HEK293T (cell line): ENCODE results near the gene GNB2.

Experiments
- CTCF ChIA-PET: fragments of 350-600 bp; formaldehyde crosslinking; extraction: SDS; loops from one replicate; lab custom pipeline; 2021; ENCODE audit warnings: antibody characterized with exemption, inconsistent platforms; lab: Yijun Ruan, JAX
- POLR2A ChIA-PET: fragments of 350-600 bp; formaldehyde crosslinking; extraction: SDS; loops from one replicate; lab custom pipeline; 2020; ENCODE audit warnings: antibody characterized with exemption, inconsistent platforms; lab: Yijun Ruan, JAX
- DNase-seq: peaks from one replicate; pipeline ENCODE4 v3.0.0; 2012; ENCODE audit warnings: mixed read lengths; ENCODE audit errors: extremely low spot score
- ARNT ChIP-seq: fragments of 450-650 bp; IDR thresholded peaks from 2 replicates; pipeline ENCODE4 v1.6.1; 2017; ENCODE audit warnings: mild to moderate bottlenecking
- BHLHE40 ChIP-seq: fragments of 450-650 bp; IDR thresholded peaks from 2 replicates; pipeline ENCODE4 v1.6.1; 2016; ENCODE audit warnings: mild to moderate bottlenecking, moderate library complexity, borderline replicate concordance
- CTBP1 ChIP-seq: fragments of 450-650 bp; IDR thresholded peaks from 2 replicates; pipeline ENCODE4 v1.6.1; 2016; ENCODE audit warnings: borderline replicate concordance
- ELF4 ChIP-seq: fragments of 450-650 bp; IDR thresholded peaks from 2 replicates; pipeline ENCODE4 v1.6.1; 2017; ENCODE audit warnings: antibody characterized with exemption
- FOXA1 ChIP-seq: fragments of 450-650 bp; IDR thresholded peaks from 2 replicates; pipeline ENCODE4 v1.6.1; 2016; ENCODE audit warnings: mild to moderate bottlenecking
- FOXK2 ChIP-seq: fragments of 450-650 bp; IDR thresholded peaks from 2 replicates; pipeline ENCODE4 v1.6.1; 2016; ENCODE audit warnings: mild to moderate bottlenecking
- FOXM1 ChIP-seq: fragments of 450-650 bp; IDR thresholded peaks from 2 replicates; pipeline ENCODE4 v1.6.1; 2017; ENCODE audit warnings: mild to moderate bottlenecking, borderline replicate concordance
- HDGF ChIP-seq: fragments of 450-650 bp; IDR thresholded peaks from 2 replicates; pipeline ENCODE4 v1.6.1; 2017; ENCODE audit warnings: antibody characterized with exemption, borderline replicate concordance
- L3MBTL2 ChIP-seq: fragments of 450-650 bp; conservative IDR thresholded peaks from 2 replicates; pipeline ENCODE4 v1.6.1; 2016; ENCODE audit warnings: mild to moderate bottlenecking
- LEF1 ChIP-seq: fragments of 450-650 bp; IDR thresholded peaks from 2 replicates; pipeline ENCODE4 v1.6.1; 2017; ENCODE audit warnings: mild to moderate bottlenecking, borderline replicate concordance
- NFRKB ChIP-seq: fragments of 450-650 bp; IDR thresholded peaks from 2 replicates; pipeline ENCODE4 v1.6.1; 2016; ENCODE audit warnings: mild to moderate bottlenecking, moderate library complexity
- SP1 ChIP-seq: fragments of 450-650 bp; IDR thresholded peaks from 2 replicates; pipeline ENCODE4 v1.6.1; 2017
- SUZ12 ChIP-seq: fragments of 450-650 bp; IDR thresholded peaks from 2 replicates; pipeline ENCODE4 v1.6.1; 2016; ENCODE audit warnings: mild to moderate bottlenecking
- TARDBP ChIP-seq: fragments of 450-650 bp; IDR thresholded peaks from 2 replicates; pipeline ENCODE4 v1.6.1; 2016
- ZNF384 ChIP-seq: fragments of 450-650 bp; IDR thresholded peaks from 2 replicates; pipeline ENCODE4 v1.6.1; 2016
- TF ChIP-seq, protein P1 (sequence below): fragments of 450-650 bp; IDR thresholded peaks from 2 replicates; pipeline ENCODE4 v1.6.1; 2016

Gene GNB2

GRCh38 chr7:100680576-100681271 is 7.2 kb downstream of the GNB2 start:
- ChIA-PET POLR2A (interaction anchor here (1.1 to 1.5 kb wide), 3 partner anchors 11 to 142 kb away, joined by 3 to 9 read pairs (median 6); partner anchors contain the start of genes AGFG2 and POP7), CTCF (interaction anchor here (0.9 to 1.2 kb wide), 2 partner anchors 11 to 12 kb away, joined by 3 read pairs; no protein-coding TSS in a partner anchor)
- no peak for TF ChIP-seq BHLHE40
- no peak for TF ChIP-seq TARDBP
- TF ChIP-seq, protein P1, sequence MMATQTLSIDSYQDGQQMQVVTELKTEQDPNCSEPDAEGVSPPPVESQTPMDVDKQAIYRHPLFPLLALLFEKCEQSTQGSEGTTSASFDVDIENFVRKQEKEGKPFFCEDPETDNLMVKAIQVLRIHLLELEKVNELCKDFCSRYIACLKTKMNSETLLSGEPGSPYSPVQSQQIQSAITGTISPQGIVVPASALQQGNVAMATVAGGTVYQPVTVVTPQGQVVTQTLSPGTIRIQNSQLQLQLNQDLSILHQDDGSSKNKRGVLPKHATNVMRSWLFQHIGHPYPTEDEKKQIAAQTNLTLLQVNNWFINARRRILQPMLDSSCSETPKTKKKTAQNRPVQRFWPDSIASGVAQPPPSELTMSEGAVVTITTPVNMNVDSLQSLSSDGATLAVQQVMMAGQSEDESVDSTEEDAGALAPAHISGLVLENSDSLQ, result no peak
- no peak for TF ChIP-seq FOXA1
- TF ChIP-seq ZNF384, result no peak
- TF ChIP-seq SP1, result no peak
- TF ChIP-seq FOXM1, result no peak
- TF ChIP-seq SUZ12, result no peak
- TF ChIP-seq ARNT, result no peak
- no peak for TF ChIP-seq NFRKB
- TF ChIP-seq CTBP1, result no peak

DNA sequence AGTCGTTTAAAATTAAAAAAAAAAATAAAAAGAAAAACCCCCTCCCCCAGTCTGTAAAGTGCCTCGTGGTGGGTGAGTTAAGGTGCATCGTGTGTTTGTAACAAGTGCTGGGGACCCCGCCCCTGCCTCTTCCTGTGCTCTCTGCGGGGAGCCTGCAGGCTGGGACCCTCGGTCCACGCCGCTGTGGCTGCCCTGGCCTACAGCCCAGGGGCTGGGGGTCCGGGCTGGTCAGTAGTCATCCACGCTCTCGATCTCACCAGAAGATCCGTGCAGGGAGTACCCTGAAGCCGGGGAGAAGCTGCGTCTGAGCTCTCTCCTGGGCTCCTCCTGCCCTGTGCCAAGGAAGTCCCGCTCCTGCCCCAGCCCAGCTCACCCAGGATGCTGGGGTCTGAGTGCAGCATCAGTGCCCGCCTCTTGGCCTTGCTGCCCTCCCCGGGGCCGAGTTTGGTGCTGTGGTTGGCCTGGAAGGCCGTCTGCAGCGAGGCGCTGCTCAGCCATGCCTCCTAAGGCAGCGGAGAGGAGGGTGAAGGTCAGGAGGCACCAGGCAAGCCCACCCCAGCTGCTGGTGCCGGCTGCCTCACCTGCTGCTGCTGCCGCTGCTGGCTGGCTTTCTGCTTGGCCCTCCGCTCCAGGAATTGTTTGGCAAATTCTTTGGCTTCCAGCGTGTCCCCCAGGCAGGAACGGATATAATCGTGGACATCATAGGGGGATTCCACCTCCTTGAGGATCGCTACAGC is 8.1 kb downstream of the GNB2 start:
- TF ChIP-seq ELF4, result no peak
- no peak for TF ChIP-seq FOXA1
- no peak for TF ChIP-seq CTBP1
- TF ChIP-seq LEF1, result no peak
- TF ChIP-seq ARNT, result no peak
- TF ChIP-seq SP1, result no peak
- POLR2A ChIA-PET, result interaction anchor here (1.3 to 1.5 kb wide), 2 partner anchors 10 to 24 kb away, joined by 6 to 9 read pairs; partner anchors contain the start of gene POP7
- no peak for DNase-seq
- CTCF ChIA-PET, result interaction anchor here (0.9 to 1.2 kb wide), 2 partner anchors 10 to 12 kb away, joined by 3 read pairs; no protein-coding TSS in a partner anchor

More at GRCh38 chr7:100680576-100681271, 7.2 kb downstream of the GNB2 start:
- DNase-seq, result no peak

GRCh38 chr7:100682228-100682741 is 8.7 kb downstream of the GNB2 start:
- no peak for DNase-seq
- ChIA-PET POLR2A (interaction anchor here (0.7 to 1.5 kb wide), 3 partner anchors 8 to 70 kb away, joined by 3 to 4 read pairs (median 3); partner anchors contain the start of genes GNB2 and MOSPD3), CTCF (no interaction called here)
- TF ChIP-seq ZNF384 (no peak), L3MBTL2 (no peak), ARNT (no peak), ELF4 (no peak), FOXA1 (no peak), TARDBP (no peak)

DNA sequence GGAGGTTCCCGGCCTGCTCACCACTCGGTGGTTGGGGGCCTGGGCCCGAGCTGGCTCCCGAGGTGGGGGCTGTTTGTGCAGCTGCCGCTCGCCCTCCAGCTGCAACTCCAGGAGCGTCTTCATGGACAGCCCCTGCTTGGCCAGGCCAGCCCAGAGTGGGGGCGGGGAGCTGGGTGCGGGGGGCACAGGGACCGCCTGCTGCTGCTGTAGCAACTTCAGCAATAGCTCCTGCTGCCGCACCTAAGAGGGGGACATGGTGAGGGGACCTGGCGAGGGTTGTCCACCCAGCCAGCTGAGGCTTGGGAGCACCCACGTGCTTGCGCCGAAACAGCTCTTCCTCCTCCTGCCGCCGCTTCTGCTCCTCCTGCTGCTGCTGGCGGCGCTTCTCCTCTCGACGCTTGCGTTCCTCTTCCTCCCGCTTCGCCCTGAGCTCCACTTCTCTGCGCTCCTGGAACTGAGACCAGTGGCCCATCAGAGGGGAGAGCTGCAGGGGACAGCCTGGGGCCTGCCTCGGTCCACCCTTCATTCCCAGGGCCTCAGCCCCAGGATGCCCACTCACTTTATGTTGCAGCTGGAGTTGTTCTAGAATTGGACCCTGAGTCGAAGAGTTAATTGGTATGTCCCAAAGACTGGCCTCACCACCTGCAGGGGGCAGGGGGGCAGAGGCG is 9.6 kb downstream of the GNB2 start:
- no peak for DNase-seq
- CTCF ChIA-PET, result interaction anchor here (0.7 to 1.2 kb wide), 2 partner anchors 23 to 54 kb away, joined by 3 read pairs; partner anchors contain the start of gene POP7
- TF ChIP-seq HDGF (no peak), NFRKB (no peak), ELF4 (no peak), SUZ12 (no peak), CTBP1 (no peak), TARDBP (no peak), BHLHE40 (no peak), ZNF384 (no peak), FOXA1 (no peak), FOXM1 (no peak), L3MBTL2 (no peak), ARNT (no peak), LEF1 (no peak), FOXK2 (no peak), SP1 (no peak)
- TF ChIP-seq, protein P1, result no peak
- POLR2A ChIA-PET, result interaction anchor here (0.7 to 1.5 kb wide), 4 partner anchors 8 to 71 kb away, joined by 3 to 4 read pairs (median 3); partner anchors contain the start of genes GNB2 and MOSPD3

- ChIA-PET POLR2A (interaction anchor here (0.9 to 1.5 kb wide), 3 partner anchors 8 to 72 kb away, joined by 3 to 4 read pairs (median 3); partner anchors contain the start of gene MOSPD3), CTCF (interaction anchor here (0.5 to 2.4 kb wide), 3 partner anchors 22 to 148 kb away, joined by 3 to 6 read pairs (median 3); partner anchors contain the start of gene POP7)
- DNase-seq, result no peak
- no peak for TF ChIP-seq CTBP1
- TF ChIP-seq ZNF384, result no peak
- no peak for TF ChIP-seq FOXA1
- TF ChIP-seq FOXM1, result no peak
These were observed 10.4 kb downstream of the GNB2 start for GRCh38 chr7:100683659-100684533.
